HepG2 (cell line): Measurements from ENCODE around the gene PLSCR3. TPM values are rescaled to one million over a fixed set of nuclear protein-coding genes. Genes with fewer than 3 reads are reported as not detected.

Source experiments
- AHDC1 ChIP-seq: sonication (generic); formaldehyde crosslinking; IDR thresholded peaks from 2 replicates; pipeline ENCODE4 v1.5.1; 2020; ENCODE audit warnings: mild to moderate bottlenecking, missing genetic modification reagents, borderline replicate concordance
- CENPX ChIP-seq: sonication (generic); formaldehyde crosslinking; IDR thresholded peaks from 2 replicates; pipeline ENCODE4 v1.9.0; 2021; ENCODE audit warnings: mild to moderate bottlenecking, missing genetic modification reagents, moderate library complexity
- EHMT2 ChIP-seq: fragments of 200-600 bp; sonication (generic); IDR thresholded peaks from 2 replicates; pipeline ENCODE4 v1.7.0; 2017; ENCODE audit warnings: antibody characterized with exemption, low read depth, low read length, borderline replicate concordance
- FUBP1 ChIP-seq: sonication (generic); formaldehyde crosslinking; IDR thresholded peaks from 2 replicates; pipeline ENCODE4 v1.5.1; 2020; ENCODE audit warnings: missing genetic modification reagents, mild to moderate bottlenecking, borderline replicate concordance
- GLI4 ChIP-seq: sonication (generic); formaldehyde crosslinking; IDR thresholded peaks from 2 replicates; pipeline ENCODE4 v1.5.1; 2020; ENCODE audit warnings: missing genetic modification reagents, mild to moderate bottlenecking, moderate library complexity, borderline replicate concordance
- KAT2B ChIP-seq: fragments of 150-350 bp; IDR thresholded peaks from 2 replicates; pipeline ENCODE4 v1.6.1; 2014; ENCODE audit warnings: low read depth, low read length, borderline replicate concordance
- KDM4B ChIP-seq: sonication (generic); formaldehyde crosslinking; IDR thresholded peaks from 2 replicates; pipeline ENCODE4 v1.4.0; 2020; ENCODE audit warnings: missing genetic modification reagents
- LBX2 ChIP-seq: sonication (generic); formaldehyde crosslinking; IDR thresholded peaks from 2 replicates; pipeline ENCODE4 v1.5.0; 2020; ENCODE audit warnings: missing genetic modification reagents, mild to moderate bottlenecking, borderline replicate concordance
- MYC ChIP-seq: sonication (generic); formaldehyde crosslinking; IDR thresholded peaks from 2 replicates; pipeline ENCODE4 v1.9.0; 2021; ENCODE audit warnings: missing genetic modification reagents, borderline replicate concordance
- PHF8 ChIP-seq: sonication (generic); formaldehyde crosslinking; IDR thresholded peaks from 2 replicates; pipeline ENCODE4 v1.5.0; 2020; ENCODE audit warnings: missing genetic modification reagents
- PTBP1 ChIP-seq: fragments of 200-400 bp; formaldehyde crosslinking; IDR thresholded peaks from 2 replicates; pipeline ENCODE4 v1.6.1; 2018; ENCODE audit warnings: low read length, low read depth; ENCODE audit not compliant: poor library complexity, severe bottlenecking
- RXRA ChIP-seq: sonication (generic); formaldehyde crosslinking; IDR thresholded peaks from 2 replicates; pipeline ENCODE4 v1.5.1; 2020; ENCODE audit warnings: missing genetic modification reagents
- ZBTB3 ChIP-seq: sonication (generic); formaldehyde crosslinking; IDR thresholded peaks from 2 replicates; pipeline ENCODE4 v1.4.0; 2020; ENCODE audit warnings: low read depth, mild to moderate bottlenecking, moderate library complexity, missing genetic modification reagents, borderline replicate concordance
- ZC3H13 ChIP-seq: sonication (generic); formaldehyde crosslinking; IDR thresholded peaks from 2 replicates; pipeline ENCODE4 v1.8.1; 2023; ENCODE audit warnings: mild to moderate bottlenecking, missing genetic modification reagents, moderate library complexity
- ZNF207 ChIP-seq: fragments of 450-650 bp; IDR thresholded peaks from 2 replicates; pipeline ENCODE4 v1.6.1; 2016; ENCODE audit warnings: antibody characterized with exemption, borderline replicate concordance
- ZNF709 ChIP-seq: sonication (generic); formaldehyde crosslinking; IDR thresholded peaks from 2 replicates; pipeline ENCODE4 v1.5.0; 2020; ENCODE audit warnings: mild to moderate bottlenecking, missing genetic modification reagents
- polyA plus RNA-seq, 8 experiments: library from polyadenylated mRNA; depleted of rRNA in 3 of 8; stranded (reverse) in 7 of 8; unstranded in 1 of 8; fragments of >200 nt; fragmentation: Illumina TruSeq in 4 of 8; extraction: Trizol in 4 of 8; gene quantifications; 2 replicates each; pipeline versions ENCODE4 v1.2.1 to v1.2.3, GENCODE V29; 2011 to 2016; ENCODE audit warnings: low read depth in 4 of 8, missing spikeins in 1 of 8, mixed read lengths in 1 of 8; ENCODE audit not compliant: insufficient read depth in 1 of 8
- total RNA-seq, 5 experiments: library from RNA; depleted of rRNA; stranded (reverse); fragments of >200 nt; fragmentation: Illumina TruSeq; extraction: Trizol; gene quantifications; 2 replicates each; pipeline ENCODE4 v1.2.3, GENCODE V29; 2016; ENCODE audit warnings: low read depth in 1 of 5

The PLSCR3 gene
- total and polyA plus RNA-seq, 2 of the 13 experiments (the other 11 are each of a cell fraction or from before 2014, with no cell fraction given) = 5.6 to 6.2 TPM

GRCh38 chr17:7394452-7395191, at the start of gene PLSCR3 (continued):
- TF ChIP-seq AHDC1 (CRISPR knock-in tag) (no peak), RXRA (CRISPR knock-in tag) (peak; percentile 73), KDM4B (CRISPR knock-in tag) (no peak), GLI4 (CRISPR knock-in tag) (no peak), LBX2 (CRISPR knock-in tag) (no peak), CENPX (CRISPR knock-in tag) (no peak), EHMT2 (no peak), FUBP1 (CRISPR knock-in tag) (0 out of 2 replicates have a peak, but pooled peaks have one; percentile 21), ZBTB3 (CRISPR knock-in tag) (no peak), PHF8 (CRISPR knock-in tag) (peak; percentile 65), PTBP1 (no peak), ZC3H13 (peak; percentile 59; the same call in 1 of the 2 replicates), MYC (peak; percentile 81; the same call in 1 of the 2 replicates), KAT2B (no peak), ZNF709 (CRISPR knock-in tag) (0 out of 2 replicates have a peak, but pooled peaks have one; percentile 49), ZNF207 (no peak)
